Activated CD4-positive, alpha-beta T cell treated with anti-CD3 and anti-CD28 coated beads, Interleukin-2, amount 50 U/mL, for 48 hours (primary cell): ENCODE results near the gene SCN10A.

Experiments used
- DNase-seq, 2 experiments: peaks; one replicate each; pipeline ENCODE4 v3.0.0-alpha.2; 2020

Gene SCN10A

GRCh38 chr3:38649500-38650247, 166.3 kb downstream of the SCN10A start, which contains the start of gene SCN5A:
TSS of gene SCN5A (minus strand) at chr3:38649687. CDS start at chr3:38633307, 16,380 bp downstream.
- DNase-seq, result peak; percentile 51 to 56

GRCh38 chr3:38648659-38649499, 167.1 kb downstream of the SCN10A start:
- peak; percentile 2 to 7 for DNase-seq

GRCh38 chr3:38648024-38648658, 167.9 kb downstream of the SCN10A start:
- DNase-seq, result no peak

- DNase-seq, result no peak
Measured at GRCh38 chr3:38647217-38647970, 168.6 kb downstream of the SCN10A start.
